HCT116 (cell line): Measurements from ENCODE around the gene FAM171A2. TPM values are rescaled to one million over a fixed set of nuclear protein-coding genes. Genes with fewer than 3 reads are reported as not detected.
A peak's percentile ranks its signal among the peaks of the same experiment; 100 is the strongest.

Experiments
- ATAC-seq: fragments of 200-7000 bp; cut with Tn5 transposase; 2 replicates; pipeline ENCODE4 v1.9.1; 2020; ENCODE audit warnings: mild to moderate bottlenecking, moderate library complexity
- BruUV-seq: library from RNA; stranded (reverse); fragments of 400-500 nt; replicated peaks from 2 replicates; lab custom pipeline; 2021; lab: Mats Ljungman, UMichigan
- CTCF ChIA-PET: fragments of 300-600 bp; sonication (Branson Sonifier 250); formaldehyde crosslinking; loops from one replicate; lab custom pipeline; 2021; ENCODE audit warnings: antibody characterized with exemption; lab: Charles Lee
- POLR2A ChIA-PET: fragments of 300-600, 350-600 bp; sonication (Branson Sonifier 250); formaldehyde crosslinking; loops from one replicate; lab custom pipeline; 2021; ENCODE audit warnings: antibody characterized with exemption; lab: Charles Lee
- RAD21 ChIA-PET, 2 experiments: fragments of 300-600 bp; sonication (Branson Sonifier 250); formaldehyde crosslinking; loops; one replicate each; lab custom pipeline; 2023; ENCODE audit warnings: low total read pairs in 2 of 2; ENCODE audit not compliant: uncharacterized antibody in 2 of 2, unreplicated experiment in 2 of 2, low non-redundant PET in 1 of 2; lab: Charles Lee
- DNase-seq: peaks from one replicate; pipeline ENCODE4 v3.0.0-alpha.2; 2010; ENCODE audit warnings: low read depth, low spot score
- H2AFZ ChIP-seq: fragments of 200-600 bp; shearing (Covaris generic), sonication (generic); 2 replicates; pipeline ENCODE4 v1.6.1; 2017; ENCODE audit warnings: low read depth, mixed run types, mixed read lengths, antibody characterized with exemption, low read length; ENCODE audit not compliant: poor library complexity, severe bottlenecking
- H3K27ac ChIP-seq: 2 replicates; pipeline ENCODE4 v1.5.1; 2012; ENCODE audit warnings: low read depth, low read length
- H3K27me3 ChIP-seq: fragments of 200-600 bp; sonication (generic); 2 replicates; pipeline ENCODE4 v1.6.1; 2016; ENCODE audit warnings: mixed run types, low read length, mixed read lengths; ENCODE audit not compliant: insufficient read depth
- H3K36me3 ChIP-seq, 2 experiments: fragments of 200-500 bp in 1 of 2; fragments of 200-600 bp in 1 of 2; sonication (Bioruptor generic) in 1 of 2; sonication (generic) in 1 of 2; 2 replicates each; pipeline versions ENCODE4 v1.5.1 to v1.6.1; 2014 to 2016; ENCODE audit warnings: low read length in 2 of 2, inconsistent platforms in 1 of 2, mixed read lengths in 1 of 2, mixed run types in 1 of 2; ENCODE audit not compliant: insufficient read depth in 2 of 2, control insufficient read depth in 1 of 2
- H3K4me1 ChIP-seq, 2 experiments: fragments of 200-600 bp in 1 of 2; sonication (generic) in 1 of 2; 2 replicates each; pipeline versions ENCODE4 v1.5.1 to v1.6.1; 2012 to 2017; ENCODE audit warnings: low read length in 2 of 2, inconsistent platforms in 1 of 2, mild to moderate bottlenecking in 1 of 2, mixed read lengths in 1 of 2, mixed run types in 1 of 2, moderate library complexity in 1 of 2; ENCODE audit not compliant: insufficient read depth in 2 of 2, control insufficient read depth in 1 of 2
- H3K4me2 ChIP-seq: fragments of 200-600 bp; sonication (generic); 2 replicates; pipeline ENCODE4 v1.6.1; 2017; ENCODE audit warnings: mixed run types, low read length, mixed read lengths
- H3K4me3 ChIP-seq, 2 experiments: fragments of 200-600 bp in 1 of 2; sonication (generic) in 1 of 2; replicated peaks in 1 of 2; 2 replicates each; pipeline ENCODE4 v1.5.1; 2011 to 2016; ENCODE audit warnings: low read length in 2 of 2, control low read depth in 1 of 2, low read depth in 1 of 2, mild to moderate bottlenecking in 1 of 2, mixed read lengths in 1 of 2, mixed run types in 1 of 2
- H3K79me2 ChIP-seq: fragments of 200-600 bp; sonication (generic); 2 replicates; pipeline ENCODE4 v1.6.1; 2017; ENCODE audit warnings: mild to moderate bottlenecking, mixed run types, low read length, moderate library complexity, mixed read lengths; ENCODE audit not compliant: insufficient read depth
- H3K9ac ChIP-seq: fragments of 200-600 bp; sonication (generic); 2 replicates; pipeline ENCODE4 v1.6.1; 2016; ENCODE audit warnings: low read length, mixed read lengths
- H3K9me2 ChIP-seq: fragments of 200-600 bp; sonication (generic), shearing (Covaris generic); 2 replicates; pipeline ENCODE4 v1.6.1; 2017; ENCODE audit warnings: mixed run types, mild to moderate bottlenecking, moderate library complexity; ENCODE audit not compliant: insufficient read depth
- H3K9me3 ChIP-seq, 2 experiments: fragments of 200-500 bp in 1 of 2; fragments of 200-600 bp in 1 of 2; sonication (Bioruptor generic) in 1 of 2; sonication (generic) in 1 of 2; 2 replicates each; pipeline ENCODE4 v1.6.1; 2014 to 2017; ENCODE audit warnings: low read length in 2 of 2, mixed read lengths in 2 of 2, inconsistent platforms in 1 of 2, low read depth in 1 of 2, mild to moderate bottlenecking in 1 of 2, mixed run types in 1 of 2, moderate library complexity in 1 of 2; ENCODE audit not compliant: control insufficient read depth in 1 of 2, insufficient read depth in 1 of 2
- H4K20me1 ChIP-seq: fragments of 200-600 bp; sonication (generic), shearing (Covaris generic); 2 replicates; pipeline ENCODE4 v1.6.1; 2017; ENCODE audit warnings: mixed run types, mild to moderate bottlenecking, moderate library complexity; ENCODE audit not compliant: insufficient read depth
- CBX3 ChIP-seq: IDR thresholded peaks from 2 replicates; pipeline ENCODE4 v1.6.1; 2012; ENCODE audit warnings: low read depth
- CEBPB ChIP-seq: IDR thresholded peaks from 2 replicates; pipeline ENCODE4 v1.6.1; 2012; ENCODE audit warnings: low read depth
- EZH2 ChIP-seq: fragments of 200-600 bp; sonication (generic); IDR thresholded peaks from 2 replicates; pipeline ENCODE4 v1.6.1; 2017; ENCODE audit warnings: antibody characterized with exemption, mixed run types
- FOSL1 ChIP-seq: IDR thresholded peaks from 2 replicates; pipeline ENCODE4 v1.6.1; 2012; ENCODE audit warnings: low read depth
- JUND ChIP-seq: IDR thresholded peaks from 2 replicates; pipeline ENCODE4 v1.6.1; 2012
- RAD21 ChIP-seq: IDR thresholded peaks from 2 replicates; pipeline ENCODE4 v1.6.1; 2012; ENCODE audit warnings: low read depth, mild to moderate bottlenecking
- SRF ChIP-seq: IDR thresholded peaks from 2 replicates; pipeline ENCODE4 v1.6.1; 2012; ENCODE audit warnings: low read depth
- TCF7L2 ChIP-seq: IDR thresholded peaks from 2 replicates; pipeline ENCODE4 v1.7.0; 2011; ENCODE audit warnings: borderline replicate concordance, inconsistent platforms; ENCODE audit not compliant: insufficient read depth, insufficient read length; ENCODE audit errors: extremely low read depth
- YY1 ChIP-seq: IDR thresholded peaks from 2 replicates; pipeline ENCODE4 v1.6.1; 2011; ENCODE audit warnings: low read length, low read depth, moderate library complexity, mild to moderate bottlenecking; ENCODE audit not compliant: insufficient replicate concordance; ENCODE audit errors: extremely low read depth
- ZNF274 ChIP-seq: fragments of 200-500 bp; sonication (Bioruptor generic); IDR thresholded peaks from 2 replicates; pipeline ENCODE4 v1.6.1; 2014; ENCODE audit warnings: mild to moderate bottlenecking, low read depth, low read length, inconsistent platforms
- intact Hi-C: fragments of 100-400 bp; cut with micrococcal nuclease; formaldehyde crosslinking; loops from 2 replicates; pipeline ENCODE4 v1.10.0; 2022
- total RNA-seq: library from RNA; stranded (reverse); gene quantifications from one replicate; pipeline ENCODE4 v1.2.1, GENCODE V29; 2021; ENCODE audit not compliant: unreplicated experiment
- TF ChIP-seq, protein P1 (sequence below): IDR thresholded peaks from 2 replicates; pipeline ENCODE4 v1.6.1; 2012; ENCODE audit warnings: low read depth
- TF ChIP-seq, protein P2 (sequence below): IDR thresholded peaks from 2 replicates; pipeline ENCODE4 v1.6.1; 2012
- TF ChIP-seq, protein P3 (sequence below): IDR thresholded peaks from 2 replicates; pipeline ENCODE4 v1.6.1; 2011; ENCODE audit warnings: mild to moderate bottlenecking, low read length, moderate library complexity; ENCODE audit not compliant: insufficient replicate concordance; ENCODE audit errors: extremely low read depth
- TF ChIP-seq, protein P4 (sequence below): IDR thresholded peaks from 2 replicates; pipeline ENCODE4 v1.6.1; 2012

The FAM171A2 gene
- total RNA-seq, 1 experiment from 2014 or later, result 18.0 TPM

DNA sequence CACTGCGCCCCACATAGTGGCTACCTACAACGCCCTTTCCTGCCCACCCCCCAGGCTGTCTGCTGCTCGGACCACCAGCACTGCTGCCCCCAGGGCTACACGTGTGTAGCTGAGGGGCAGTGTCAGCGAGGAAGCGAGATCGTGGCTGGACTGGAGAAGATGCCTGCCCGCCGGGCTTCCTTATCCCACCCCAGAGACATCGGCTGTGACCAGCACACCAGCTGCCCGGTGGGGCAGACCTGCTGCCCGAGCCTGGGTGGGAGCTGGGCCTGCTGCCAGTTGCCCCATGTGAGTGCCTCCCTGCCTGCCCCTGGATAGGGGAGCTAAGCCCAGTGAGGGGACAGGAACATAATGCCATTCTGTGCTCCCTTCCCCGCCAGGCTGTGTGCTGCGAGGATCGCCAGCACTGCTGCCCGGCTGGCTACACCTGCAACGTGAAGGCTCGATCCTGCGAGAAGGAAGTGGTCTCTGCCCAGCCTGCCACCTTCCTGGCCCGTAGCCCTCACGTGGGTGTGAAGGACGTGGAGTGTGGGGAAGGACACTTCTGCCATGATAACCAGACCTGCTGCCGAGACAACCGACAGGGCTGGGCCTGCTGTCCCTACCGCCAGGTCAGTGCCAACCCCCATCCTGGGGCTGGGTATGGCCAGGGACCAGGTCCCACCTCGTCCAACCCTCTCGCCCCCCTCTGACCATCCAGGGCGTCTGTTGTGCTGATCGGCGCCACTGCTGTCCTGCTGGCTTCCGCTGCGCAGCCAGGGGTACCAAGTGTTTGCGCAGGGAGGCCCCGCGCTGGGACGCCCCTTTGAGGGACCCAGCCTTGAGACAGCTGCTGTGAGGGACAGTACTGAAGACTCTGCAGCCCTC lies 11.5 kb downstream of the FAM171A2 start:
- Histone ChIP-seq H4K20me1 (no peaks in the 10 kb centered on the region), H3K4me1 (no peaks in the 10 kb centered on the region), H3K27ac (no peak overlapping the region), H3K4me2 (no peak overlapping the region), H3K79me2 (no peaks in the 10 kb centered on the region), H2AFZ (no peak overlapping the region), H3K27me3 (no peaks in the 10 kb centered on the region), H3K9ac (no peak overlapping the region), H3K36me3 (peaks cover 0 to 4% of the 10 kb centered on the region in 2 experiments; a peak in 1 of 4 replicates), H3K9me3 (no peaks in the 10 kb centered on the region), H3K4me3 (no peak overlapping the region), H3K9me2 (no peaks in the 10 kb centered on the region)
- no peak for TF ChIP-seq CEBPB
- TF ChIP-seq TCF7L2, result no peak
- TF ChIP-seq EZH2, result no peak
- TF ChIP-seq, protein P1, sequence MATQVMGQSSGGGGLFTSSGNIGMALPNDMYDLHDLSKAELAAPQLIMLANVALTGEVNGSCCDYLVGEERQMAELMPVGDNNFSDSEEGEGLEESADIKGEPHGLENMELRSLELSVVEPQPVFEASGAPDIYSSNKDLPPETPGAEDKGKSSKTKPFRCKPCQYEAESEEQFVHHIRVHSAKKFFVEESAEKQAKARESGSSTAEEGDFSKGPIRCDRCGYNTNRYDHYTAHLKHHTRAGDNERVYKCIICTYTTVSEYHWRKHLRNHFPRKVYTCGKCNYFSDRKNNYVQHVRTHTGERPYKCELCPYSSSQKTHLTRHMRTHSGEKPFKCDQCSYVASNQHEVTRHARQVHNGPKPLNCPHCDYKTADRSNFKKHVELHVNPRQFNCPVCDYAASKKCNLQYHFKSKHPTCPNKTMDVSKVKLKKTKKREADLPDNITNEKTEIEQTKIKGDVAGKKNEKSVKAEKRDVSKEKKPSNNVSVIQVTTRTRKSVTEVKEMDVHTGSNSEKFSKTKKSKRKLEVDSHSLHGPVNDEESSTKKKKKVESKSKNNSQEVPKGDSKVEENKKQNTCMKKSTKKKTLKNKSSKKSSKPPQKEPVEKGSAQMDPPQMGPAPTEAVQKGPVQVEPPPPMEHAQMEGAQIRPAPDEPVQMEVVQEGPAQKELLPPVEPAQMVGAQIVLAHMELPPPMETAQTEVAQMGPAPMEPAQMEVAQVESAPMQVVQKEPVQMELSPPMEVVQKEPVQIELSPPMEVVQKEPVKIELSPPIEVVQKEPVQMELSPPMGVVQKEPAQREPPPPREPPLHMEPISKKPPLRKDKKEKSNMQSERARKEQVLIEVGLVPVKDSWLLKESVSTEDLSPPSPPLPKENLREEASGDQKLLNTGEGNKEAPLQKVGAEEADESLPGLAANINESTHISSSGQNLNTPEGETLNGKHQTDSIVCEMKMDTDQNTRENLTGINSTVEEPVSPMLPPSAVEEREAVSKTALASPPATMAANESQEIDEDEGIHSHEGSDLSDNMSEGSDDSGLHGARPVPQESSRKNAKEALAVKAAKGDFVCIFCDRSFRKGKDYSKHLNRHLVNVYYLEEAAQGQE, result no peak
- TF ChIP-seq SRF, result no peak
- TF ChIP-seq YY1, result no peak
- TF ChIP-seq, protein P2, sequence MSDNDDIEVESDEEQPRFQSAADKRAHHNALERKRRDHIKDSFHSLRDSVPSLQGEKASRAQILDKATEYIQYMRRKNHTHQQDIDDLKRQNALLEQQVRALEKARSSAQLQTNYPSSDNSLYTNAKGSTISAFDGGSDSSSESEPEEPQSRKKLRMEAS, result no peak
- TF ChIP-seq ZNF274, result no peak
- TF ChIP-seq, protein P3, sequence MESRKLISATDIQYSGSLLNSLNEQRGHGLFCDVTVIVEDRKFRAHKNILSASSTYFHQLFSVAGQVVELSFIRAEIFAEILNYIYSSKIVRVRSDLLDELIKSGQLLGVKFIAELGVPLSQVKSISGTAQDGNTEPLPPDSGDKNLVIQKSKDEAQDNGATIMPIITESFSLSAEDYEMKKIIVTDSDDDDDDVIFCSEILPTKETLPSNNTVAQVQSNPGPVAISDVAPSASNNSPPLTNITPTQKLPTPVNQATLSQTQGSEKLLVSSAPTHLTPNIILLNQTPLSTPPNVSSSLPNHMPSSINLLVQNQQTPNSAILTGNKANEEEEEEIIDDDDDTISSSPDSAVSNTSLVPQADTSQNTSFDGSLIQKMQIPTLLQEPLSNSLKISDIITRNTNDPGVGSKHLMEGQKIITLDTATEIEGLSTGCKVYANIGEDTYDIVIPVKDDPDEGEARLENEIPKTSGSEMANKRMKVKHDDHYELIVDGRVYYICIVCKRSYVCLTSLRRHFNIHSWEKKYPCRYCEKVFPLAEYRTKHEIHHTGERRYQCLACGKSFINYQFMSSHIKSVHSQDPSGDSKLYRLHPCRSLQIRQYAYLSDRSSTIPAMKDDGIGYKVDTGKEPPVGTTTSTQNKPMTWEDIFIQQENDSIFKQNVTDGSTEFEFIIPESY, result no peak
- TF ChIP-seq RAD21, result no peak
- no peak for TF ChIP-seq JUND
- TF ChIP-seq, protein P4, sequence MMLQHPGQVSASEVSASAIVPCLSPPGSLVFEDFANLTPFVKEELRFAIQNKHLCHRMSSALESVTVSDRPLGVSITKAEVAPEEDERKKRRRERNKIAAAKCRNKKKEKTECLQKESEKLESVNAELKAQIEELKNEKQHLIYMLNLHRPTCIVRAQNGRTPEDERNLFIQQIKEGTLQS, result no peak
- no peak for TF ChIP-seq CBX3
- TF ChIP-seq FOSL1, result no peak
- ChIA-PET CTCF (interaction anchor here (1.1 to 1.9 kb wide), 2 partner anchors 8 to 21 kb away, joined by 3 to 9 read pairs; no protein-coding TSS in a partner anchor), POLR2A (no interaction called here), RAD21 (no interaction called here)
- TSS peak; percentile 57 for BruUV-seq
- no peak for DNase-seq
- no peak for ATAC-seq
- intact Hi-C loops, result no loop called here
